A549 (cell line): ENCODE measurements around the gene TMEM101.

ENCODE experiments used
- POLR2A ChIP-seq: IDR thresholded peaks from 2 replicates; pipeline ENCODE4 v1.6.1; 2012; ENCODE audit warnings: mild to moderate bottlenecking, low read length
- TF ChIP-seq, protein P1 (sequence below): fragments of >200 bp; sonication (Bioruptor Twin); formaldehyde crosslinking; IDR thresholded peaks from 3 replicates; pipeline ENCODE4 v1.5.1; 2016
- TF ChIP-seq, protein P2 (sequence below): fragments of 450-650 bp; IDR thresholded peaks from 2 replicates; pipeline ENCODE4 v1.6.1; 2014; ENCODE audit warnings: antibody characterized with exemption
- TF ChIP-seq, protein P3 (sequence below): fragments of 200-600 bp; sonication (generic); IDR thresholded peaks from 2 replicates; pipeline ENCODE4 v1.6.1; 2016; ENCODE audit warnings: antibody characterized with exemption, mild to moderate bottlenecking, moderate library complexity

DNA sequence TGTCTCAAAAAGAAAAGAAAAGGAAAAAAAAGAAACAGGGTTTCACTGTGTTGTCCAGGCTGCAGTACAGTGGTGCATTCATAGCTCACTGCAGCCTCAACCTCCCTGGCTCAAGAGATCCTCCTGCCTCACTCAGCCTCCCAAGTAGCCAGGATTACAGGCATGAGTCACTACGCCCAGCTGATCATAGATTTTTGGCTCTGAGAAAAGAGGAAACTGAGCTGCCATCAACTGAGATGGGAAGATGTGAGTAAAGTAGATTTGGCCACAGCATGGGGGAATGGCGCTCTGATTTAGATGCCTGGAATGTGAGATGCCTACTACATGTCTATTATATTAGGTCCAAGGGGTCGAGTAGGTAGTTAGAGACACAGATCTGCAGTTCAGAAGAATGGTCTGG, 16.2 kb downstream of the TMEM101 start:
- TF ChIP-seq, protein P1, sequence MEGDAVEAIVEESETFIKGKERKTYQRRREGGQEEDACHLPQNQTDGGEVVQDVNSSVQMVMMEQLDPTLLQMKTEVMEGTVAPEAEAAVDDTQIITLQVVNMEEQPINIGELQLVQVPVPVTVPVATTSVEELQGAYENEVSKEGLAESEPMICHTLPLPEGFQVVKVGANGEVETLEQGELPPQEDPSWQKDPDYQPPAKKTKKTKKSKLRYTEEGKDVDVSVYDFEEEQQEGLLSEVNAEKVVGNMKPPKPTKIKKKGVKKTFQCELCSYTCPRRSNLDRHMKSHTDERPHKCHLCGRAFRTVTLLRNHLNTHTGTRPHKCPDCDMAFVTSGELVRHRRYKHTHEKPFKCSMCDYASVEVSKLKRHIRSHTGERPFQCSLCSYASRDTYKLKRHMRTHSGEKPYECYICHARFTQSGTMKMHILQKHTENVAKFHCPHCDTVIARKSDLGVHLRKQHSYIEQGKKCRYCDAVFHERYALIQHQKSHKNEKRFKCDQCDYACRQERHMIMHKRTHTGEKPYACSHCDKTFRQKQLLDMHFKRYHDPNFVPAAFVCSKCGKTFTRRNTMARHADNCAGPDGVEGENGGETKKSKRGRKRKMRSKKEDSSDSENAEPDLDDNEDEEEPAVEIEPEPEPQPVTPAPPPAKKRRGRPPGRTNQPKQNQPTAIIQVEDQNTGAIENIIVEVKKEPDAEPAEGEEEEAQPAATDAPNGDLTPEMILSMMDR = no peak
- TF ChIP-seq POLR2A = no peak
- TF ChIP-seq, protein P2, sequence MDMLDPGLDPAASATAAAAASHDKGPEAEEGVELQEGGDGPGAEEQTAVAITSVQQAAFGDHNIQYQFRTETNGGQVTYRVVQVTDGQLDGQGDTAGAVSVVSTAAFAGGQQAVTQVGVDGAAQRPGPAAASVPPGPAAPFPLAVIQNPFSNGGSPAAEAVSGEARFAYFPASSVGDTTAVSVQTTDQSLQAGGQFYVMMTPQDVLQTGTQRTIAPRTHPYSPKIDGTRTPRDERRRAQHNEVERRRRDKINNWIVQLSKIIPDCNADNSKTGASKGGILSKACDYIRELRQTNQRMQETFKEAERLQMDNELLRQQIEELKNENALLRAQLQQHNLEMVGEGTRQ = no peak
- TF ChIP-seq, protein P3, sequence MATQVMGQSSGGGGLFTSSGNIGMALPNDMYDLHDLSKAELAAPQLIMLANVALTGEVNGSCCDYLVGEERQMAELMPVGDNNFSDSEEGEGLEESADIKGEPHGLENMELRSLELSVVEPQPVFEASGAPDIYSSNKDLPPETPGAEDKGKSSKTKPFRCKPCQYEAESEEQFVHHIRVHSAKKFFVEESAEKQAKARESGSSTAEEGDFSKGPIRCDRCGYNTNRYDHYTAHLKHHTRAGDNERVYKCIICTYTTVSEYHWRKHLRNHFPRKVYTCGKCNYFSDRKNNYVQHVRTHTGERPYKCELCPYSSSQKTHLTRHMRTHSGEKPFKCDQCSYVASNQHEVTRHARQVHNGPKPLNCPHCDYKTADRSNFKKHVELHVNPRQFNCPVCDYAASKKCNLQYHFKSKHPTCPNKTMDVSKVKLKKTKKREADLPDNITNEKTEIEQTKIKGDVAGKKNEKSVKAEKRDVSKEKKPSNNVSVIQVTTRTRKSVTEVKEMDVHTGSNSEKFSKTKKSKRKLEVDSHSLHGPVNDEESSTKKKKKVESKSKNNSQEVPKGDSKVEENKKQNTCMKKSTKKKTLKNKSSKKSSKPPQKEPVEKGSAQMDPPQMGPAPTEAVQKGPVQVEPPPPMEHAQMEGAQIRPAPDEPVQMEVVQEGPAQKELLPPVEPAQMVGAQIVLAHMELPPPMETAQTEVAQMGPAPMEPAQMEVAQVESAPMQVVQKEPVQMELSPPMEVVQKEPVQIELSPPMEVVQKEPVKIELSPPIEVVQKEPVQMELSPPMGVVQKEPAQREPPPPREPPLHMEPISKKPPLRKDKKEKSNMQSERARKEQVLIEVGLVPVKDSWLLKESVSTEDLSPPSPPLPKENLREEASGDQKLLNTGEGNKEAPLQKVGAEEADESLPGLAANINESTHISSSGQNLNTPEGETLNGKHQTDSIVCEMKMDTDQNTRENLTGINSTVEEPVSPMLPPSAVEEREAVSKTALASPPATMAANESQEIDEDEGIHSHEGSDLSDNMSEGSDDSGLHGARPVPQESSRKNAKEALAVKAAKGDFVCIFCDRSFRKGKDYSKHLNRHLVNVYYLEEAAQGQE = no peak
